ENCODE measurements around the gene PAIP2B.

Gene PAIP2B

GRCh38 chr2:71150082-71150816 is 76.7 kb downstream of the PAIP2B start:
- DNase-seq, result no peak

DNA sequence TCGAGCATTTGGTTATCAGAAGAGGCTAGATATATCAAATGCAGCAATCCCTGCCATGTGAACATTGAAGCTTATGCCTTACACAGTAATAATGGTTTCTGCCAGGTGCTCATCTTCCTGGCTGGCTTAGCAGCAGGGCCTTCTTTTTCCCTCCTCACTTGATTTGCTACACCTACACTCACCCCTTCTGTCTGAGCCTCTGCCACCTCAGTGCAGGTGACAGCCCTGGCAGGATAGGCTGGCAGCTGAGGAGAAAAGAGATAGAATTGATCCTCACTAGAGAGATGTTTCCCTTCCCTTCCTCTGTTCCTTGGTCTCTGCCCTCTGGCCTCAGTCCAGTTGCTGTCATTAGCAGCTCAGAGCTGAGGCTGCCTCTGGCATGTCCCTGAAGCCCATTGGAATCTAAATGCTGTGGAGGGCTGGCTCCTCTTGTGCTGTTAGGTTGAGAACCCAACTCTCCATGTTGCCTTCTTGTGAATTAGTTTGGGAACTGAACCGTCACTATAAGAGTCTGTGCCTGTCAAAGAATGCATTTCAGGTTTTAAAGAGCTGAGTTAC is 78.3 kb downstream of the PAIP2B start:
- no peak for DNase-seq

- no peak for DNase-seq
Observed at GRCh38 chr2:71143782-71144181, 83.1 kb downstream of the PAIP2B start.

GRCh38 chr2:71136174-71136573 is 90.7 kb downstream of the PAIP2B start:
- no peak for DNase-seq

GRCh38 chr2:71133603-71134002 is 93.3 kb downstream of the PAIP2B start:
- no peak for DNase-seq
